GM21447 (cell line): Measurements from ENCODE around the gene ELK4.

Source experiments
- ATAC-seq: cut with Tn5 transposase; IDR thresholded peaks from one replicate; pipeline ENCODE4 v1.9.1; 2021; ENCODE audit not compliant: unreplicated experiment

ELK4 gene

GRCh38 chr1:205631768-205632668, at the start of gene ELK4:
Gene ELK4 (minus strand): TSS chr1:205632011. CDS start chr1:205623882, 8,129 bp downstream.
- peak; percentile 72 for ATAC-seq

- ATAC-seq = no peak
These were observed 49.6 kb upstream of the ELK4 start for GRCh38 chr1:205681364-205681763.

GRCh38 chr1:205680073-205680851, 48.5 kb upstream of the ELK4 start, which contains the start of gene SLC45A3:
Gene SLC45A3 (minus strand): TSS chr1:205680509. CDS start chr1:205664656, 15,853 bp downstream.
- ATAC-seq = no peak

- ATAC-seq = no peak
These were observed 46.7 kb upstream of the ELK4 start for GRCh38 chr1:205678286-205679111.

- no peak for ATAC-seq
These were observed 45.4 kb upstream of the ELK4 start for GRCh38 chr1:205677167-205677566.

GRCh38 chr1:205676597-205676996, 44.8 kb upstream of the ELK4 start:
- no peak for ATAC-seq

- ATAC-seq = no peak
These were observed 44.2 kb upstream of the ELK4 start for GRCh38 chr1:205676002-205676401.

GRCh38 chr1:205675247-205675646, 43.4 kb upstream of the ELK4 start:
- ATAC-seq = no peak

GRCh38 chr1:205672970-205673369, 41.2 kb upstream of the ELK4 start:
- ATAC-seq = no peak

- ATAC-seq = no peak
These were observed 40.6 kb upstream of the ELK4 start for GRCh38 chr1:205672395-205672889.

GRCh38 chr1:205670611-205671430, 39.0 kb upstream of the ELK4 start:
- ATAC-seq = no peak

- ATAC-seq = no peak
These were observed 38.3 kb upstream of the ELK4 start for GRCh38 chr1:205670150-205670446.

- ATAC-seq = peak; percentile 27
These were observed 37.7 kb upstream of the ELK4 start for GRCh38 chr1:205669341-205670149.

GRCh38 chr1:205668951-205669340, 37.1 kb upstream of the ELK4 start:
- peak; percentile 24 for ATAC-seq

- no peak for ATAC-seq
These were observed 36.3 kb upstream of the ELK4 start for GRCh38 chr1:205667909-205668643.

GRCh38 chr1:205666372-205667166, 34.8 kb upstream of the ELK4 start:
- no peak for ATAC-seq

GRCh38 chr1:205665201-205666045, 33.6 kb upstream of the ELK4 start:
- ATAC-seq = peak; percentile 30
